SIG-M5 (cell line): ENCODE results near the gene IKZF1.

Source experiments
- DNase-seq: peaks from one replicate; lab custom pipeline; 2025; lab: John Stamatoyannopoulos, UW

The IKZF1 gene

DNA sequence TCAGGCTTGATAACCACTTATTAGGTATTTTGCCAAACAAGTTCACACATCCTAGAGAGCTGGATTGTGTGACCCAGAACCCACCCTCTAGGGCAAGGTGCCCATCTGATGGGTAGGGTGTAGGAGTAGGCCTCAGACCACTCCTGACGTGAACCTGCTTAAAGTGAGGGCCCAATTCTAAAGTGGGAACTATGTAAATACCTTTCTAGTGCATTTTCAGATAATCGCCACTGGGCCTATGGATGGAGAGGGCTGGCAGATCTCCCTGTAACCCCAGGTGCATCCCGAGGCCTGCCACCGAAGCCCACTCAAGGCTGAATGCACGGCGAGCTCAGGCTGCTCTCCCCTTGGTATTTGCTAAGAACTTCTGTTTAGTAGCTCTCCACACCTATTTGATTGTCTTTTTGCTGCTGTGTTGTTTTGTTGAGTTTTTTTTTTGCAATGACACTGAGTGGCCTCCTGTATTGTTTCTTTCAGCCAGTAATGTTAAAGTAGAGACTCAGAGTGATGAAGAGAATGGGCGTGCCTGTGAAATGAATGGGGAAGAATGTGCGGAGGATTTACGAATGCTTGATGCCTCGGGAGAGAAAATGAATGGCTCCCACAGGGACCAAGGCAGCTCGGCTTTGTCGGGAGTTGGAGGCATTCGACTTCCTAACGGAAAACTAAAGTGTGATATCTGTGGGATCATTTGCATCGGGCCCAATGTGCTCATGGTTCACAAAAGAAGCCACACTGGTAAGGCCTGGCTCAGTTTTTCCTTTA lies 71.7 kb downstream of the IKZF1 start:
- DNase-seq = no peak

DNA sequence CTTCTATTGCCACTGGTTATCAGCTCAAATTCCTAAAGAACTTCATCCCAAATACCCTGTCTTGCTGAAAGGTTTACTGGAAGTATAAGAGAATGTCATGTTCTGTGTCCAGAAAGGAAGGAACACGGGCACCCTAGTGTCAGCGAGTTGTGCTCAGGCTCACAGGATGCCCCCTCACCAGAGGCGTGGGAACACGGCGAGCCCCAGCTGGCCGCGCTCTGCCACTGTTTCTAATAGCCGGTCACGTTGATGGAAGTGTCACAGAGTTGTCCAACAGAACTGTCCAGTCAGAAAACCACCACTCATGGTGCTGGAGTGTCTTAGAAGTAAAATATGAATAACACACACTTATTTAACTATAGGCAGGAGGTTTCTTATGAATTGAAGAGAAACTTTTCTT lies 72.8 kb downstream of the IKZF1 start:
- no peak for DNase-seq

DNA sequence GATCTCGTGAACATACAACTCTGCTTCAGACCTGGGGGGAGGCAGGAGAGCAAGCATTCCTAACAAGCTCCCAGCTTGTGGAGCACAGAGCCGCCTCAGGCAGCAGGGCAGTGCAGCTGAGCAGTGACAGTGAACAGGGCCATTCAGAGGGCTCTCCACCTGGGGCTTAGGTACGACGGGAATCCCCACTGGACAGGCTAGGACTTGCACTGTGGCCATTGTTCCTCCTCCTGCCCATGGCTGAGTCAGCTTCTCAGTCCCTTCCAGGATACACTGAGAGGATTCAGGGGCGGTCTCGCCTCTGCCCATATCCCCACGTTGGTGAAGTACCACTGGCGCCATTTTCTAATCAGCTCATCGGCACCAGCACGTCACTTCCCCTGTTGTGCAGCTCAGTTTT lies 74.6 kb downstream of the IKZF1 start:
- DNase-seq = no peak

DNA sequence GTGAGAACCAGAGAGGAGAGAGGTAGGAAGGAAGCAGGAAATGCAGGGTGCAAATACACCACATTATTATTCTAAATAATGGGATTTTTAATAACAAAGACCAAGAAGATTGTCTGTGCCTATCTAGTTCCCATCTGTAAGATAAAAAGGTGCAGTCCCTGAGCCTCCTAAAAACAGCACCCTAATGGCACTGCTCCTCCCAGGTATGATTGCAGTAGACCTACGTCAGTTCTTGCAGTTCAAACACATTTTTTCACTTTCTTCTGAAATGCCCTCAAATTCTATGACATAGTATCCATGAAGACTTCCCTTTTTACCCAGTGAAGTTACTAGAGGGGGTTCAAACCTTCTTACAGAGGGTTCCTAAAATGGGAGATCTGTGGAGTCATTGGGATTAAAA lies 75.0 kb downstream of the IKZF1 start:
- no peak for DNase-seq

DNA sequence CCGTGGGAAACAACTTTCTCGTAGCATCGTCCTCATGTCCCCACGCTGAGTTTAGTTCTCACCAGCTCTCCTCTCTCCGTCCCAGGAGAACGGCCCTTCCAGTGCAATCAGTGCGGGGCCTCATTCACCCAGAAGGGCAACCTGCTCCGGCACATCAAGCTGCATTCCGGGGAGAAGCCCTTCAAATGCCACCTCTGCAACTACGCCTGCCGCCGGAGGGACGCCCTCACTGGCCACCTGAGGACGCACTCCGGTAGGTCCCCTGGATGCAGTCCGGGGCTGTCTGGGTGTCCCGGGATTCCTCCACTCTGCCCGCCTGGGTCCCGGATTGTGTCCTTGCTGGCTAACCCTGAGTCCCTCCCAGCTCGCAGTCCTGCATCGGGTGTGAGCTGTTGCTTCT lies 77.9 kb downstream of the IKZF1 start:
- no peak for DNase-seq

DNA sequence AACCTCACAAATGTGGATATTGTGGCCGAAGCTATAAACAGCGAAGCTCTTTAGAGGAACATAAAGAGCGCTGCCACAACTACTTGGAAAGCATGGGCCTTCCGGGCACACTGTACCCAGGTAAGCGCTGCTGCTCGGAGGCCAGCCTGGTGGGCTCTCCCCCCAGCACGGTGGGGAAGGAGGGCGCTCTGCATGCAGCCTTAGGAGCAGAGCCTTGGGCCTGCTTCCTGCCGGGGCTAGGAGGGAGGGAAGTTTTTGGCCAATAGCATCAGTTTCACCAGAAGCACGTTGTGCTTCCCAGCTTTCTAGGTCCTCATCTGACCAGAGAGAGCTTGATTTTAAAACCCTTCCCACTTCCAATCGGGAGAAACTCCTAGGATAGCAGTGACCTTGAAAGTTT lies 82.8 kb downstream of the IKZF1 start:
- DNase-seq = no peak

DNA sequence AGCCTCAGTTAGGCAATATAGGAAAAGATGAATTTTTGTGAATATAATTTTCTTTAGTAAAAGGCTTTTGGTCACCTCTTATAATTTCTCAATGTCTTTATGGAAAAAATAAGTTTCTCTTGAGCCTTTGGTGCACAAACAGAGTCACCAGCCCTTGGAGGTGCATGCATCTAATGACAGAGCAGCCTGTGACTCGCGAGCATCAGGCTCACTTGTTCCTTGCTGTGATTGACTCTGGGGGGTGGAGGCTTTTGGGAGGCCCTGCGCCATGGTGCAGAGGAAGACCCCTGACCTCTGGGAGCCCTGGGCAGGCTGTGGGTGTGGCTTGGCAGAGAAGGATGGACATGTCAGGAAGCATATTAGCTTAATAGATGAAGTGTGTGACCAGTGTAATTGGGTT lies 85.4 kb downstream of the IKZF1 start:
- DNase-seq = no peak

DNA sequence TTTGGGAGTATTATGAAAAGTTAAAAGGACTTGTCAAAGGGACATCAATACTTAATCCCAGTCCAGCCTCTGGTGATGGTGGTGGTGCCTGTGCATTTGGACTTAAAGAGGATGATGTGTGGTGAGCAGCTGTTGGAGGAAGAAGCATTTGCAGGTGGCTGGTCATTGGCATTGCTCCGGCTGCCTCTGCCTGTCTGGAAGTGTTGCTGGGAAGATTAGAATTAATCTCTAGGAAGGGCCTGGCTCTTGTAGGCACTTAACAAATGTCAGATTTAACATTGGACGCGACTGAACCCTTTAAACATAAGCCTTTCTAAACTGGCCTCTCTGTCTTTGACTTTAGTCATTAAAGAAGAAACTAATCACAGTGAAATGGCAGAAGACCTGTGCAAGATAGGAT lies 86.9 kb downstream of the IKZF1 start:
- no peak for DNase-seq

DNA sequence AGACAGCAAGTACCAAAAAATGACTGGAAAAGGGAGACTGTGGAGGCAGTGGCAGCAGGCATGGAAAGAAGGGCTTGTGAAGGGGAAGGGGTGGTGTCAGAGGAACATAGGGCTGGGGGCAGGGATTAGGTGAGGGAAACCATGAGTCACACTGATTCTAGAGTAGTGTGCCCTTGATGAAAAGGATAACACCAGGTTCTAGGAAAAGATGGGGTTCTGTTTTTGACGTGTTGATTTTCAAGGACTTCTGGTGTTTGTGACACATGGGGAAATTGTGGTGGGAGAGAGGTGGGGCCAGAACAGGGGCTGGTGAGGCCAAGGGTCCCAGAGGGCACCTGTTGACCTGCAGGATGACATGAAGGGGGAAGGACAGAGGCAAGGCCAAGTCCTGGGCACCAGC lies 88.6 kb downstream of the IKZF1 start:
- no peak for DNase-seq

DNA sequence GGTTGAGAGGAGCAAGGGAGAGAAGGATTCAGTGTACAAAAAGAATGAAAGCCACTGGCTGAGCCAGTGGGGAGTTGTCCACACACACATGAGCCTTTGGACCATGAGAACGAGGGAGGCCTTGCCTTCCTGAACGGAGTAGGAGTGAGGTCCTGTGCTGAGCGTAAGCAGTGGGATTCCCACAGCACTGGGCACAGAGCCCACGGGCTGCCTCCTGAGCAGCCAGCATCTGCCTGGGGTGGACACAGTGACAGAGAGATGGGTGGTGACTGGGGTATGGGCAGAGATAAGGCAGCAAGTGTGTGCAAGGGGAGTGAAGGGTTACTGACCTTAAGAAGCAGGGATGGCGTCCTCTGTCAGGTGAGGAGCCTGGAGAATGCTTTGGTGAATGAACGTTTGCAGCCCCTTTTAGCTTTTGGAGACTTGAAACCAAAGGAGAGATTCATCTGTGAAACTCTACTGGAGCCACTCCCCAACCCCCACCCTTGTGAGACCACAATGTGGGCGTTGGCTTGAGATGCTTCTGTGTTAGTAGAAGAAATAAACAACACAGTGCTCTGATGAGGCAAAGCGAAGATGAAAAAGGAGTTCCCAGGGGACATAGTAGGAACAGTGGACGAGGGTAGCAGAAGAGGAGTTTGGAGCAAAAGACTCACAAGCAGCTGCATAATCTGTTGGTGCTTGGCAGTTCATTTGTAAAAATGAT lies 89.2 kb downstream of the IKZF1 start:
- no peak for DNase-seq

DNA sequence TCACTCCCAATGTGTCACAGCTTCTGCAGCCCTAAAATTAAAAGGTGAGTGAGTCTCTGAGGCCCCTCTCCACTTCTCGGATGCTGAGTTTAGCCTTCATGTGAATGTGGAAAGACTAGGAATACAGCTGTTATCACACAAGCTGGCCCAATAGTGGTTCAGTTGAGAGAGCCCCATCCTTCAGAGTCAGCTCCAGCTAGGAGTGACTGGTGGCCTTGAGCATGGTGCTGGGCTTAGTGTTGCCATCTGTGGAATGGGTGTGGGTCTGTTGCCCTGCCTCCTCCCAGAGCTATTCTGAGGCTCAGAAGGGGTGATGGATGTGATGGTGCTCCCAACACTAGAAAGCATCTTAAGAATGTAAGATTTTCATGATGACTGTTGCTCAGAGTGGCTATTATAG lies 89.8 kb downstream of the IKZF1 start:
- no peak for DNase-seq

DNA sequence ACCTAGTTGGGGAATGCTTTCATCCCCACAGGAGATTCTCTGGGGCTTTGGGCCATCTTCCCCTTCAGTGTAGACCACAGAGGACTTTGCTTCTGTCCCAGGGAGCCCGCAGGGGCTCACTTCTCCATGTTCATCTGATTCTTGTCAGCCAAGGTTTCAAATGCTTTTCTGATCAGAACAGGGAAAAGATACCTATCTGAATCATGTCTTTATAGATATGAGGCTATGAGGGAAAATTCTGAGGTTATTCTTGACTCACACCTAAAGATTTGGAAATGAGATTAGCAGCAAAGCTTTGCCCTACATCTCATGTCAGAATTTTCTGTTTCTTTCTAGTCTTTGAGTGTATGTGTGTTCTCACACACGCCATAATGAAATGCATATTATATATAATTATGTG lies 92.3 kb downstream of the IKZF1 start:
- no peak for DNase-seq

DNA sequence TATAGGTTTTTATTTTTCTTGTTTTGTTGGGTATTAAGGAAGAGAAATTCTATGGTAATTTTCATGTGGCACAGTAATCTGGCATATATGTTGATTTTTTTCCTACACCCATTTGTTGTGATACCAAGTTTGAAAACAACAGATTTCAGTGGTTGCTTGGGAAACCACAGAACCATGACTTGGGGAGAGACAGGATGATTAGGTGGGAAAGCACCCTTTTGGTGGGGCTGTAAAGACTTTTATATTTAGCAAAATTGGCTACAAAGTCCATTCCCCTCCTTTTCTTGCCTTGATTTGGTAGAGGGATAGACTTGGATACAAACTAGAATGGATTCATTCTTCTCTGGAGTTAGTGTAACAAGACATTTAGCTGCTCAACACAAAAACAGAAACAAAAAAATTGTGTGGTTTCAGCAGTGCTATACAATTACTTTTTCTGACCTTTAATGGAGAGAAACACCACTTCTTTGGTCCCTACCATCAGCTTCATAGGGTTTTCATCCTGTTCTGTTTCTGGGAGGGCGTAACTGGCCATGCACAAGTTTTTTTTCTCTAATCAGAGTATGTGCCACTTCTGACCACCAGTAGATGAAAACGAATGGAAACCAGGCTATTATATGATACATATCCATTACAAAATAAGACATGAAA lies 92.9 kb downstream of the IKZF1 start:
- no peak for DNase-seq

DNA sequence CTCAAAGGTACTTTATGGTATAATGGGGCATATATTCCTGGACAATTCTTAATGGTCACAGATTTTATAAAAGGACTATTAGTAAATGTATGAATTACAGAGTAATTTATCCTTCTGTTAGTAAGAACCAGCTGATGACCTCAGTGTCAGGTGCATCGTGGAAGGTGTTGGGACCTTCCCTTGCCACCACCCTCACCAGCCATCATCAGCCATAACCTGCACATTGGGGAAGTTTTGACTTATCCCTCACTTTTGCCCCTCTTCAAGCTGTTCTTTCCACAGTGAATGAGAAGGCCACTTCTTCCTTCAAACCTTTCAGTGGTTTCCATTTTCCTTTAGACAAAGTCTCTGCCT lies 93.4 kb downstream of the IKZF1 start:
- no peak for DNase-seq

DNA sequence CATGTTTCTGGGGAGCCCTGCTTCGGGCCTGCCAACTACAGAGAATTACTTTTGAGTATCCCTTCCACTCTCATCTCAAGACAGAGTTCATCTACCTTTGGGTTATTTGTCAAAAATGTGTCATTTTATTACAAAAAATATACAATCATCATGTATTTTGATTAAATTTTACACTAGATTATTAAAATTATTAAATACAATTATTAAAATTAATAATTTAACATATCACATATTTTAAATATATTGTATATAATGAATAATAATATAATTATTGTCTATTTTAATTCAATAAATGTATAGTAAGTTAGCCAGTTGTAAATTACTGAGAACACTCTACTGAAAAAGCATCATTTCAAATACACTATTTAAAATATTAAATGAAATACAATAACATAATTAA lies 94.7 kb downstream of the IKZF1 start:
- no peak for DNase-seq

DNA sequence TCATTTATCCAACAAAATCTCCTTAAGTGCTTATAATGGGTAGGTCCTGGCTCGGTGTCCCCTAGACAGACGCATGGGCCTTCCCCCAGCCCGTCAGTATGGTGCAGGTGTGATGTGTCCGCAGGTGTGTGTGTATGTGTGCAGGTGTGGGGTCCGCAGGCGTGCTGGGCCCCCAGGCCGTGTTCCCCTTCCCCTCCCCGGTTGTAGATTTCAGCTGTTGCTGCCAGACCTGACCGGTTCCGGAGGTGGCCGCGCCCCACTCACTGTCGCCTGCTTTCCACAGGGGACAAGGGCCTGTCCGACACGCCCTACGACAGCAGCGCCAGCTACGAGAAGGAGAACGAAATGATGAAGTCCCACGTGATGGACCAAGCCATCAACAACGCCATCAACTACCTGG lies 95.1 kb downstream of the IKZF1 start:
- DNase-seq = no peak

DNA sequence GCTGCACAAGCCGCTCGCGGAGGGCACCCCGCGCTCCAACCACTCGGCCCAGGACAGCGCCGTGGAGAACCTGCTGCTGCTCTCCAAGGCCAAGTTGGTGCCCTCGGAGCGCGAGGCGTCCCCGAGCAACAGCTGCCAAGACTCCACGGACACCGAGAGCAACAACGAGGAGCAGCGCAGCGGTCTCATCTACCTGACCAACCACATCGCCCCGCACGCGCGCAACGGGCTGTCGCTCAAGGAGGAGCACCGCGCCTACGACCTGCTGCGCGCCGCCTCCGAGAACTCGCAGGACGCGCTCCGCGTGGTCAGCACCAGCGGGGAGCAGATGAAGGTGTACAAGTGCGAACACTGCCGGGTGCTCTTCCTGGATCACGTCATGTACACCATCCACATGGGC lies 95.6 kb downstream of the IKZF1 start:
- no peak for DNase-seq

DNA sequence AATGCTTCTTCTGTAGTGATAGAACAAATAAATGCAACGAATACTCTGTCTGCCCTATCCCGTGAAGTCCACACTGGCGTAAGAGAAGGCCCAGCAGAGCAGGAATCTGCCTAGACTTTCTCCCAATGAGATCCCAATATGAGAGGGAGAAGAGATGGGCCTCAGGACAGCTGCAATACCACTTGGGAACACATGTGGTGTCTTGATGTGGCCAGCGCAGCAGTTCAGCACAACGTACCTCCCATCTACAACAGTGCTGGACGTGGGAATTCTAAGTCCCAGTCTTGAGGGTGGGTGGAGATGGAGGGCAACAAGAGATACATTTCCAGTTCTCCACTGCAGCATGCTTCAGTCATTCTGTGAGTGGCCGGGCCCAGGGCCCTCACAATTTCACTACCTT lies 99.9 kb downstream of the IKZF1 start:
- DNase-seq = no peak

DNA sequence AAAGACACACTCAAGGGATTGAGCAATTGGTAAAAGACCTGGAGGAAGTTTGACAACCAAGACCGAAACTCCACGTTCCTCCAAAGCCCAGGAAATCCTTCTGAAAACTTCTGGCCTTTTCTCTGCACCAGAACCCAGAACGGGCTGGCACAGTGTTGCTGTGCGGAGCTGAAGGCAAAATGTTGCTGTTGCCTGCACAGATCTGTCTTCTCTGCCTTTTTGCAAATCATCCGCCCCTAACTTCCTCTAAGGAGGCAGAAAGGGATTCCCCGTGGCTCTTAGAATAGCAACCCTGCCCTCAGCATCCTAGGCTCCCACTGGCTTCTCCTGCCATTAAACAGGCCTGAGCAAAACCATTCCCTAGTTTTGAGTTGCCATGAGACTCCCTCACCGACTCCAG lies 100.7 kb downstream of the IKZF1 start:
- no peak for DNase-seq

DNA sequence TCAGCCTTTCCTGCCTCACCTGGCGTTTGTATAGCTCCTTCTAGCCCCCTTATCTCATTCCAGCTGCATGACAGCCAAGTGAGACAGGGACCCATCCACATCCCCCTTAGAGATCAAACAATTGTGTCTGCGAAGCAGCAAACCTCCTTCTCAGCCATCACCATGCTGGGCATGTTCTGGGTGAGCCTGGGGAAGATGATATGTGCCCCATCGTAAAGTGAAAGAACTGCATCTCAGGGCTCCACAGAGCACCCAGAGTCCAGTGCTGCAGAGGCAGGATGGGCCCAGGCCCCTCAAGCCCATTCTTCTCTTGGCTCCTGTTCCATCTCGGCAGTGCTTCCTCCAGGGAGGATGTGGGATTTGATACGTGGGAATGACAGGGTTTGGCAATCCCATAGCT lies 102.4 kb downstream of the IKZF1 start:
- DNase-seq = no peak

DNA sequence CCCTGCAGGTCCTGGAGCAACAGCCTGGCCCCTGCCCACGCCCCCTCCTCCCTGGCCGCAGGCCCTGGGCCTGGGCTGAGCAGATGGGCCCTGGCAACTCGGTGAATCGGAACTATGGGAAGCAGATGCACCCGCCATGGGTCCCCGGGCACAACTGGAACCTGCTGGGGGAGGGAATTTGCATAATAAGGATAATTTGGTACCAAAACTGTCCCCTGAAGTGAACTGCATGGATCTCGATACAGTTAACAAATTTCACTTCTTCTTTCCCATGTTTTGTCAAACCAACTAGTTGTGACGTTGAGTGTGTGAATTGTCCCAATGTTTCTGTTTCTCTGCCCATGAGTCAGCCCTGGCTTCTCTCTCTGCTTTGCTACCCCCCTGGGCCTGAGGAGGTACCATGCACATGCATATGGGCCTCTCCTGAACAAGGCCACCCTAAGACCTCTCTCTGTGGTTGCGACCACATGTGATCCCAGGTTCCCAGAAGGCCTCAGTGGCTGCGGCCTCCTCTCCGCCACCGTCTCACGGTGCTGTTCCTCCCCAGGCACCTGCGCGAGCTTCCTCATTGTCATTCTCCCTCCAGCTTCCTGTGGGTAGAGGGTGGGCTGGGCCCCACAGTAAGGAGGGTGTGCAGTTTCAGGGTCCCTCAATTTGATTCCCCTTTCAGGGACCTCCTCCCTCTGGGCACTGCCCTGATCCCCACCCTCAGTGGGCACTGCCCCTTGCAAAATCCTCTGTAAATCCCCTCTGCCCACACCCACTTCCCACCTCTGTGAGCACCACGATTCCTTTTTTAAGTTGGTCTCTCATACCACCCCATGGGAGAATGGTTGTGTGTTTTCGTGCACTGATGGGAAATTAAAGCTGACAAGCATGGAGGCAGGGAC lies 105.6 kb downstream of the IKZF1 start:
- DNase-seq = peak; percentile 49

DNA sequence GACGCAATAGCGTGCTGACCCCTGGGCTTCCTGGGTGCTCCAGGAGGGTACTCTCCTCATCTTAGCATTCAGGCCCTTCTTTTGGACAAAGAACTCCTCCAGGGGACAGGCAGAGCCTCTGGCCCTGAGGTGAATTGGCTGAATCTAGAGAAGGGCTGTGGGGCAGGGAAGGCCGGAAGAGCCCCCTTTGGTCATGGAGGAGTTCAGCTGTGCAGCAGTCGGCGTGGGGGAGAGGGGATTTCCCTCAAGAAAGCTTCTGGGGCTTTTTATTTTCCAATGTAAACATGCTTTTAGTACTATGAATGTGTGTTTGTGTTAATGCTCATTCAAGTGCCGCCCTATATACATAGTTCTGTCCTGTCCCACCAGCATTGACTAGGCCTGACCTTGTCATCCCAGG lies 106.8 kb downstream of the IKZF1 start:
- no peak for DNase-seq

DNA sequence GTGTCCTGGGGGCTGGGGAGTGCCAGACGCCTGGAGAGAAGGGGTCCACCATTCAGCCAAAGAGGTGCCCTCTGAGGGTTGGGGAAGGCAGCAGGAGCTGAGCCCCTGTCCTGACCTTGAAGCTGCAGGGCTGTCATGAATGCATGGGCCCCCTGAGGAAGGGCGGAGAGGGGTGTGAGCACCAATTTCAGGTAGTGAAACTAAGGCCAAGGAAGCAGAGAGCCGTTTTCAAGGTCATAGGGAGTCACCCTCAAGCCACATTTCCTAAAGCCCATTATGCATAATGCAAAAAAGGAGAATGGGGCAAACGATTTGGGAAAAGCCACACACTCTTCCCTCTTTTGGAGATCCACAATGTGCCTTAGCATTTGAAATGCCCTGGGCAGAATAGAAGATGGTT lies 108.5 kb downstream of the IKZF1 start:
- no peak for DNase-seq
